NB4 (cell line): Measurements from ENCODE around the gene MANF.

ENCODE experiments used
- DNase-seq: peaks from one replicate; pipeline ENCODE4 v3.0.0; 2010; ENCODE audit warnings: low read depth
- H3K4me3 ChIP-seq: one replicate; pipeline ENCODE4 v1.5.1; 2011; ENCODE audit warnings: mild to moderate bottlenecking, low read depth, low read length, moderate library complexity
- MYC ChIP-seq: IDR thresholded peaks from 2 replicates; pipeline ENCODE4 v1.6.1; 2011; ENCODE audit warnings: low read depth, low read length
- POLR2A ChIP-seq: IDR thresholded peaks from 2 replicates; pipeline ENCODE4 v1.6.1; 2011; ENCODE audit warnings: mild to moderate bottlenecking; ENCODE audit not compliant: insufficient read length; ENCODE audit errors: extremely low read depth
- TF ChIP-seq, protein P1 (sequence below): IDR thresholded peaks from one replicate; pipeline ENCODE4 v1.5.1; 2012; ENCODE audit warnings: low read depth, low read length
- TF ChIP-seq, protein P2 (sequence below): IDR thresholded peaks from 2 replicates; pipeline ENCODE4 v1.6.1; 2011; ENCODE audit warnings: low read depth, low read length

Gene MANF

DNA sequence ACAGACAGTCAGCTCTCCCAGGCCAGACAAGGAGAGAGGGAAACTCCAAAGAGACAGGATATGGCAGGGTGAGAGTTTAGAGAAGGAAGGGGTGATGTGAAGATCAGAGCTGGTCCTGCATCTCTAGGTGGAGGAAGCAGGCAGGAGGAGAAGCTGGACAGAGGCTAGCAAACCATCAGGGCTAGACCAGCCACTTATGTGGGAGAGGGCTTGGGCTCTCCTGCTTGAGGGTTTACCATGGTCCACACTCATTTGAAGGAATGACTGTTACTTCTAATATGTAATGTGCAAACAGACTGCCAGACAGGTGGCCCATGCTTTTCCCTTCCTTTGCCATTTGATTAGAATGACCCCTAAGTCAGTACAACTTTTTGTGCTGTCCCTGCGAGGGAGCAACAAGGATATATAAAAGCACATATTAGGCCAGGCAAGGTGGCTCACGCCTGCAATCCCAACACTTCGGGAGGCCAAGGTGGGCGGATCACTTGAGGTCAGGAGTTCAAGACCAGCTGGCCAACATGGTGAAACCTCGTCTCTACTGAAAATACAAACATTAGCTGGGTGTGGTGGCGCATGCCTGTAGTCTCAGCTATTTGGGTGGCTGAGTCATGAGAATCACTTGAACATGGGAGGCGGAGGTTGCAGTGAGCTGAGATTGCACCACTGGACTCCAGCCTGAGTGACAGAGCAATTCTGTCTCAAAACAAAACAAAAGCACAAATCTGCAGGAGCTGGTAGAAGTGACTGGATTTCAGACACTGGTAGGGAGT lies 41.0 kb upstream of the MANF start:
- no peak for DNase-seq
- no peak overlapping the region for H3K4me3 ChIP-seq
- TF ChIP-seq, protein P1, sequence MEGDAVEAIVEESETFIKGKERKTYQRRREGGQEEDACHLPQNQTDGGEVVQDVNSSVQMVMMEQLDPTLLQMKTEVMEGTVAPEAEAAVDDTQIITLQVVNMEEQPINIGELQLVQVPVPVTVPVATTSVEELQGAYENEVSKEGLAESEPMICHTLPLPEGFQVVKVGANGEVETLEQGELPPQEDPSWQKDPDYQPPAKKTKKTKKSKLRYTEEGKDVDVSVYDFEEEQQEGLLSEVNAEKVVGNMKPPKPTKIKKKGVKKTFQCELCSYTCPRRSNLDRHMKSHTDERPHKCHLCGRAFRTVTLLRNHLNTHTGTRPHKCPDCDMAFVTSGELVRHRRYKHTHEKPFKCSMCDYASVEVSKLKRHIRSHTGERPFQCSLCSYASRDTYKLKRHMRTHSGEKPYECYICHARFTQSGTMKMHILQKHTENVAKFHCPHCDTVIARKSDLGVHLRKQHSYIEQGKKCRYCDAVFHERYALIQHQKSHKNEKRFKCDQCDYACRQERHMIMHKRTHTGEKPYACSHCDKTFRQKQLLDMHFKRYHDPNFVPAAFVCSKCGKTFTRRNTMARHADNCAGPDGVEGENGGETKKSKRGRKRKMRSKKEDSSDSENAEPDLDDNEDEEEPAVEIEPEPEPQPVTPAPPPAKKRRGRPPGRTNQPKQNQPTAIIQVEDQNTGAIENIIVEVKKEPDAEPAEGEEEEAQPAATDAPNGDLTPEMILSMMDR, result no peak
- TF ChIP-seq POLR2A (no peak), MYC (no peak)
- TF ChIP-seq, protein P2, sequence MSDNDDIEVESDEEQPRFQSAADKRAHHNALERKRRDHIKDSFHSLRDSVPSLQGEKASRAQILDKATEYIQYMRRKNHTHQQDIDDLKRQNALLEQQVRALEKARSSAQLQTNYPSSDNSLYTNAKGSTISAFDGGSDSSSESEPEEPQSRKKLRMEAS, result no peak

- H3K4me3 ChIP-seq, result no peak overlapping the region
- TF ChIP-seq, protein P1, result no peak
- TF ChIP-seq MYC, result no peak
- TF ChIP-seq POLR2A, result no peak
- TF ChIP-seq, protein P2, result no peak
- DNase-seq, result no peak
These were observed 34.3 kb upstream of the MANF start for GRCh38 chr3:51350751-51351150.

GRCh38 chr3:51353131-51353530 lies 32.0 kb upstream of the MANF start:
- TF ChIP-seq, protein P2, result no peak
- TF ChIP-seq POLR2A, result no peak
- TF ChIP-seq, protein P1, result no peak
- TF ChIP-seq MYC, result no peak
- no peak overlapping the region for H3K4me3 ChIP-seq
- DNase-seq, result no peak

DNA sequence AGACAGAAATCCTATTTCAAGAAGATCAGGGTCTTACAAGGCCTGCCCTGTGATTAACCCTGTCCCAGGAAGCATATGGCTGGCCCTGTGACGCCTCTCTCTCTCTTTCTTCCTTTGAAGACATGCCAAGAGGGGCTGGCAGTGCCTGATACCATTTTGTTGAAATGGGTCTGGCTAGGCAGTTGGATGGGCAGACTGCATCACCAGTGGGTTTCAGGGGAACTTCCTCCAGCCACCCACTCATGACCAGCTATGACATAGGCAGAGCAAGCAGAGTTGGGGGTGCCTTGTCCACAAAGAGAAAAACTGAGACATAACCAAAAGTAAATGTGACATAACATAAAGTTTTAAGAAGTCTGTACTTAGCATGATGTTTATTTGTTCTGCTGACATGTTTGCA lies 31.4 kb upstream of the MANF start:
- no peak overlapping the region for H3K4me3 ChIP-seq
- no peak for DNase-seq
- no peak for TF ChIP-seq POLR2A
- TF ChIP-seq, protein P2, result no peak

- TF ChIP-seq, protein P2, result no peak
- TF ChIP-seq MYC (no peak), POLR2A (no peak)
- TF ChIP-seq, protein P1, result no peak
- no peak for DNase-seq
- H3K4me3 ChIP-seq, result no peak overlapping the region
These were observed 30.9 kb upstream of the MANF start for GRCh38 chr3:51354172-51354571.

DNA sequence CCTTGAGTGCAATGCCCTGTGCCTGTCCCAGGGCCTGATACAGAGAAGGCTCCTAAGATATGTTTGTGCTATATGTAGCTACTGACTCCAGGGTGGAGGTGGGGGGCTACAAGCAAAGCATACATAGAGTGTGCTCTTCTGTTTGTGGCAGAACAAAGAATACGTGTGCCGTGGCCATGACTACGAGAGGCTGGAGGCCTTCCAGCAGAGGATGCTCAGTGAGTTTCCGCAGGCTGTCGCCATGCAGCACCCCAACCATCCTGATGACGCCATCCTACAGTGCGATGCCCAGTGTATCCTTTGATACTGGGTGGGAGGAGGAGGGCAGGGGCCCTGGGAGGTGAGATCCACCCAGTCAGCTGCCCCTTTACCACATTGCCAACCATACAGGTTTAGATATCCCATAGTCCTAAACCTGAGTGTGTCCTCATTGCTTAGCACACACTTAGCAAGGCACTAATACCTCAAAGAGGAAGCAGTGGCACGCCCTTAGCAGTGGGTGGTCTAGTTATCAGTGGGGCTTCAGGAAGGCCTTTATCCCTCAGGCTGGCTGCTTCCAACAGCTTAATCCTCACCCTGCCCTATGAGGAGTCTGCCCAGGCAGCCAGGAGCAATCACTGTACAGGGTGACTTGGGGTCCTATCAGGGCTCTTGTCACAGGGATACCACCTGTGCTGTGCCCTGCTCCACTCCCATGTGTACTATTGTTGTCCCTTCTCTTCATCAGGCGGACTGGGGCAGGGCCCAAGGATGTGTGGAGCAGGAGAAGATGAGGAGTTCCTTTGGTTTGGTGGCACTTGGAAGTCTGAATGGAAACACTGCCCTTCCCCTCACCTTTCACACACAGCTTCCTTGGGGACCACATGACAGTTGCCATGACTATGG lies 30.1 kb upstream of the MANF start:
- no peak for TF ChIP-seq POLR2A
- no peak for TF ChIP-seq MYC
- TF ChIP-seq, protein P1, result no peak
- TF ChIP-seq, protein P2, result no peak
- no peak for DNase-seq
- H3K4me3 ChIP-seq, result no peak overlapping the region
